Astrocyte (in vitro differentiated cells and primary cell): ENCODE data around the gene MORN1. TPM values are rescaled to one million over a fixed set of nuclear protein-coding genes. Genes with fewer than 3 reads are reported as not detected.

Source experiments
- DNase-seq: peaks from one replicate; pipeline ENCODE4 v3.0.0-alpha.2; 2010; ENCODE audit warnings: low read depth
- FAIRE-seq: peaks from 2 replicates; lab custom pipeline; 2011; peaks lifted over from hg19 to GRCh38; lab: Jason Lieb, UNC
- H2AFZ ChIP-seq: 2 replicates; pipeline ENCODE4 v1.6.0; 2012; ENCODE audit warnings: low read depth, low read length, inconsistent platforms
- H3K27ac ChIP-seq: 2 replicates; pipeline ENCODE4 v1.5.1; 2011; ENCODE audit warnings: low read depth, low read length, inconsistent platforms
- H3K27me3 ChIP-seq: 2 replicates; pipeline ENCODE4 v1.6.0; 2011; ENCODE audit warnings: low read length, inconsistent platforms; ENCODE audit not compliant: insufficient read depth
- H3K36me3 ChIP-seq: 2 replicates; pipeline ENCODE4 v1.5.1; 2011; ENCODE audit warnings: low read length, inconsistent platforms; ENCODE audit not compliant: insufficient read depth
- H3K4me1 ChIP-seq: 2 replicates; pipeline ENCODE4 v1.5.1; 2011; ENCODE audit warnings: low read length, inconsistent platforms; ENCODE audit not compliant: insufficient read depth
- H3K4me2 ChIP-seq: 2 replicates; pipeline ENCODE4 v1.6.0; 2012; ENCODE audit warnings: low read length, inconsistent platforms
- H3K4me3 ChIP-seq: 2 replicates; pipeline ENCODE4 v1.5.1; 2011; ENCODE audit warnings: low read depth, mild to moderate bottlenecking, low read length, inconsistent platforms; ENCODE audit not compliant: insufficient read depth
- H3K79me2 ChIP-seq: 2 replicates; pipeline ENCODE4 v1.6.0; 2012; ENCODE audit warnings: mild to moderate bottlenecking, low read length, inconsistent platforms; ENCODE audit not compliant: insufficient read depth
- H3K9ac ChIP-seq: 2 replicates; pipeline ENCODE4 v1.6.0; 2012; ENCODE audit warnings: mild to moderate bottlenecking, low read length, inconsistent platforms
- H3K9me3 ChIP-seq: 2 replicates; pipeline ENCODE4 v1.5.1; 2012; ENCODE audit warnings: low read depth, mild to moderate bottlenecking, low read length, inconsistent platforms; ENCODE audit not compliant: insufficient read depth
- H4K20me1 ChIP-seq: 2 replicates; pipeline ENCODE4 v1.6.0; 2012; ENCODE audit warnings: low read length, inconsistent platforms; ENCODE audit not compliant: insufficient read depth
- H3K27ac Mint-ChIP-seq: one replicate; pipeline ENCODE4 v1.8.0; 2021; ENCODE audit warnings: mild to moderate bottlenecking, mixed read lengths; ENCODE audit not compliant: unreplicated experiment
- H3K27me3 Mint-ChIP-seq: one replicate; pipeline ENCODE4 v1.8.0; 2021; ENCODE audit warnings: low read depth, mixed read lengths; ENCODE audit not compliant: unreplicated experiment
- H3K36me3 Mint-ChIP-seq: one replicate; pipeline ENCODE4 v1.8.0; 2021; ENCODE audit warnings: low read depth, mixed read lengths; ENCODE audit not compliant: unreplicated experiment
- H3K4me1 Mint-ChIP-seq: one replicate; pipeline ENCODE4 v1.8.0; 2021; ENCODE audit warnings: low read depth, mixed read lengths; ENCODE audit not compliant: unreplicated experiment
- H3K4me3 Mint-ChIP-seq: one replicate; pipeline ENCODE4 v1.8.0; 2021; ENCODE audit warnings: mild to moderate bottlenecking, moderate library complexity, mixed read lengths; ENCODE audit not compliant: unreplicated experiment
- H3K9me3 Mint-ChIP-seq: one replicate; pipeline ENCODE4 v1.8.0; 2021; ENCODE audit warnings: mild to moderate bottlenecking, mixed read lengths; ENCODE audit not compliant: unreplicated experiment
- CTCF ChIP-seq: IDR thresholded peaks from 2 replicates; pipeline ENCODE4 v1.5.1; 2011; ENCODE audit warnings: low read depth, mild to moderate bottlenecking, inconsistent platforms, low read length, moderate library complexity; ENCODE audit not compliant: insufficient read depth
- EZH2 ChIP-seq: IDR thresholded peaks from 2 replicates; pipeline ENCODE4 v1.6.1; 2012; ENCODE audit warnings: mild to moderate bottlenecking, low read length, inconsistent platforms; ENCODE audit not compliant: insufficient read depth
- total RNA-seq: library from RNA; stranded (reverse); gene quantifications from 2 replicates; pipeline ENCODE4 v1.2.1, GENCODE V29; 2021

The MORN1 gene
- total RNA-seq, 1 donor from 2014 or later: 9.2 TPM

GRCh38 chr1:2391931-2392509 lies 666 bp upstream of the MORN1 start:
- Mint-ChIP-seq H3K36me3 (peaks cover 12% of the 10 kb centered on the region), H3K4me3 (peak overlapping the region; percentile 93), H3K27me3 (no peaks in the 10 kb centered on the region), H3K9me3 (peaks cover 3% of the 10 kb centered on the region), H3K4me1 (peaks cover 13% of the 10 kb centered on the region), H3K27ac (peak overlapping the region; percentile 38)
- peak overlapping the region; percentile 57 for H3K27ac ChIP-seq
- no peak for DNase-seq
- H3K27me3 ChIP-seq: no peaks in the 10 kb centered on the region
- no peak for TF ChIP-seq EZH2
- TF ChIP-seq CTCF: no peak
- peak overlapping the region; percentile 54 for H2AFZ ChIP-seq
- peak overlapping the region; percentile 98 for H3K4me2 ChIP-seq
- peaks cover 46% of the 10 kb centered on the region for H4K20me1 ChIP-seq
- H3K9me3 ChIP-seq: no peaks in the 10 kb centered on the region
- peak overlapping the region; percentile 88 for H3K9ac ChIP-seq
- peaks cover 15% of the 10 kb centered on the region for H3K4me1 ChIP-seq
- no peak for FAIRE-seq
- peak overlapping the region; percentile 75 for H3K4me3 ChIP-seq
- H3K36me3 ChIP-seq: peaks cover 14% of the 10 kb centered on the region
- peaks cover 70% of the 10 kb centered on the region for H3K79me2 ChIP-seq

- H2AFZ ChIP-seq: no peak overlapping the region
- H3K27ac ChIP-seq: no peak overlapping the region
- no peak overlapping the region for H3K4me2 ChIP-seq
- H3K9me3 ChIP-seq: no peaks in the 10 kb centered on the region
- Mint-ChIP-seq H3K27me3 (no peaks in the 10 kb centered on the region), H3K4me1 (peaks cover 9% of the 10 kb centered on the region), H3K27ac (no peak overlapping the region), H3K9me3 (peaks cover 3% of the 10 kb centered on the region), H3K36me3 (peaks cover 4% of the 10 kb centered on the region), H3K4me3 (peak overlapping the region; percentile 87)
- no peaks in the 10 kb centered on the region for H3K27me3 ChIP-seq
- peaks cover 3% of the 10 kb centered on the region for H3K36me3 ChIP-seq
- TF ChIP-seq CTCF: no peak
- TF ChIP-seq EZH2: no peak
- H3K4me1 ChIP-seq: peaks cover 15% of the 10 kb centered on the region
- no peak for FAIRE-seq
- H3K9ac ChIP-seq: no peak overlapping the region
- peaks cover 47% of the 10 kb centered on the region for H3K79me2 ChIP-seq
- no peak overlapping the region for H3K4me3 ChIP-seq
- H4K20me1 ChIP-seq: peaks cover 25% of the 10 kb centered on the region
- no peak for DNase-seq
Measured at GRCh38 chr1:2389644-2390043, 1.7 kb downstream of the MORN1 start.
